GM12892 (cell line): Measurements from ENCODE around the gene ZNF862.
A peak's percentile ranks its signal among the peaks of the same experiment; 100 is the strongest.

Experiments
- DNase-seq: peaks from one replicate; pipeline ENCODE4 v3.0.0; 2011; ENCODE audit not compliant: insufficient read length
- FAIRE-seq: peaks from 2 replicates; lab custom pipeline; 2011; peaks lifted over from hg19 to GRCh38; lab: Jason Lieb, UNC
- POLR2A ChIP-seq: IDR thresholded peaks from 2 replicates; pipeline ENCODE4 v1.6.1; 2011; ENCODE audit warnings: low read depth, low read length, control low read depth
- POLR2AphosphoS5 ChIP-seq: IDR thresholded peaks from 2 replicates; pipeline ENCODE4 v1.6.1; 2011; ENCODE audit warnings: low read depth, low read length, control low read depth
- TAF1 ChIP-seq: IDR thresholded peaks from 2 replicates; pipeline ENCODE4 v1.6.1; 2011; ENCODE audit warnings: low read depth, mild to moderate bottlenecking, control low read depth, low read length, borderline replicate concordance

Gene ZNF862

GRCh38 chr7:149799397-149800168 is 38.6 kb upstream of the ZNF862 start:
- FAIRE-seq: no peak
- DNase-seq: peak; percentile 71
- no peak for TF ChIP-seq POLR2AphosphoS5

GRCh38 chr7:149800169-149800555 is 38.0 kb upstream of the ZNF862 start:
- DNase-seq (no peak), FAIRE-seq (no peak)
- TF ChIP-seq POLR2AphosphoS5 (no peak), POLR2A (no peak), TAF1 (no peak)

- TF ChIP-seq POLR2A (no peak), TAF1 (no peak), POLR2AphosphoS5 (no peak)
- no peak for FAIRE-seq
- DNase-seq: no peak
Observed at GRCh38 chr7:149801002-149801566, 37.1 kb upstream of the ZNF862 start.

- FAIRE-seq (no peak), DNase-seq (no peak)
- TF ChIP-seq TAF1 (no peak), POLR2AphosphoS5 (no peak), POLR2A (no peak)
Observed at GRCh38 chr7:149801816-149802215, 36.4 kb upstream of the ZNF862 start.

- DNase-seq: no peak
- FAIRE-seq: no peak
- TF ChIP-seq POLR2AphosphoS5 (no peak), POLR2A (no peak)
Observed at GRCh38 chr7:149802966-149803365, 35.2 kb upstream of the ZNF862 start.

- DNase-seq (no peak), FAIRE-seq (no peak)
- no peak for TF ChIP-seq POLR2AphosphoS5
- no peak for TF ChIP-seq POLR2A
- no peak for TF ChIP-seq TAF1
Observed at GRCh38 chr7:149803551-149804074, 34.6 kb upstream of the ZNF862 start.

GRCh38 chr7:149804106-149804505 is 34.1 kb upstream of the ZNF862 start:
- FAIRE-seq: no peak
- TF ChIP-seq POLR2AphosphoS5 (no peak), TAF1 (no peak), POLR2A (no peak)
- no peak for DNase-seq

GRCh38 chr7:149806726-149807125 is 31.4 kb upstream of the ZNF862 start:
- DNase-seq: no peak
- no peak for FAIRE-seq
- TF ChIP-seq POLR2AphosphoS5 (no peak), TAF1 (no peak), POLR2A (no peak)

GRCh38 chr7:149808311-149808710 is 29.9 kb upstream of the ZNF862 start:
- DNase-seq (no peak), FAIRE-seq (no peak)
- TF ChIP-seq POLR2A (no peak), TAF1 (no peak), POLR2AphosphoS5 (no peak)

- TF ChIP-seq POLR2AphosphoS5 (no peak), TAF1 (no peak), POLR2A (no peak)
- DNase-seq (no peak), FAIRE-seq (no peak)
Observed at GRCh38 chr7:149809215-149809614, 29.0 kb upstream of the ZNF862 start.

- TF ChIP-seq TAF1 (no peak), POLR2AphosphoS5 (no peak), POLR2A (no peak)
- DNase-seq (no peak), FAIRE-seq (no peak)
Observed at GRCh38 chr7:149811221-149811620, 27.0 kb upstream of the ZNF862 start.

- TF ChIP-seq POLR2A (no peak), TAF1 (no peak), POLR2AphosphoS5 (no peak)
- FAIRE-seq (no peak), DNase-seq (no peak)
Observed at GRCh38 chr7:149811831-149812490, 26.2 kb upstream of the ZNF862 start.
